DOHH2 (cell line): Measurements from ENCODE around the gene STPG3.
A peak's percentile ranks its signal among the peaks of the same experiment; 100 is the strongest.

Source experiments
- H3F3A ChIP-seq: fragments of 200-600 bp; sonication (generic), shearing (Covaris generic); 2 replicates; pipeline ENCODE4 v1.6.0; 2016; ENCODE audit warnings: antibody characterized with exemption, mild to moderate bottlenecking; ENCODE audit not compliant: control insufficient read depth, insufficient read depth
- H3K27ac ChIP-seq: fragments of 200-600 bp; sonication (generic); 2 replicates; pipeline ENCODE4 v1.5.1; 2014; ENCODE audit warnings: low read depth, mild to moderate bottlenecking, low read length, moderate library complexity
- H3K27me3 ChIP-seq: fragments of 200-600 bp; sonication (generic); 2 replicates; pipeline ENCODE4 v1.6.1; 2014; ENCODE audit warnings: mild to moderate bottlenecking, low read length, mixed read lengths; ENCODE audit not compliant: control insufficient read depth
- H3K36me3 ChIP-seq: fragments of 200-600 bp; sonication (generic); 2 replicates; pipeline ENCODE4 v1.6.1; 2014; ENCODE audit warnings: mild to moderate bottlenecking, low read length, moderate library complexity, mixed read lengths; ENCODE audit not compliant: control insufficient read depth
- H3K4me1 ChIP-seq: fragments of 200-600 bp; sonication (generic); 2 replicates; pipeline ENCODE4 v1.6.1; 2014; ENCODE audit warnings: mild to moderate bottlenecking, low read length, mixed read lengths; ENCODE audit not compliant: control insufficient read depth
- H3K4me2 ChIP-seq: fragments of 200-600 bp; sonication (generic); 2 replicates; pipeline ENCODE4 v1.6.0; 2014; ENCODE audit warnings: mild to moderate bottlenecking, low read length, moderate library complexity
- H3K4me3 ChIP-seq: fragments of 200-600 bp; sonication (generic); 2 replicates; pipeline ENCODE4 v1.5.1; 2014; ENCODE audit warnings: mild to moderate bottlenecking, low read length, mixed read lengths
- H3K79me2 ChIP-seq: fragments of 200-600 bp; sonication (generic); 2 replicates; pipeline ENCODE4 v1.6.1; 2014; ENCODE audit warnings: mild to moderate bottlenecking, low read length, mixed read lengths; ENCODE audit not compliant: control insufficient read depth
- H3K9me2 ChIP-seq: fragments of 200-600 bp; sonication (generic); replicated peaks from 2 replicates; pipeline ENCODE4 v1.6.1; 2014; ENCODE audit warnings: mild to moderate bottlenecking, low read length, mixed read lengths; ENCODE audit not compliant: control insufficient read depth
- H3K9me3 ChIP-seq: fragments of 200-600 bp; sonication (generic); 2 replicates; pipeline ENCODE4 v1.6.1; 2014; ENCODE audit warnings: antibody characterized with exemption, low read length, mixed read lengths; ENCODE audit not compliant: control insufficient read depth, insufficient read depth
- H4K20me1 ChIP-seq: fragments of 200-600 bp; sonication (generic); 2 replicates; pipeline ENCODE4 v1.6.0; 2014; ENCODE audit warnings: low read depth, mild to moderate bottlenecking, antibody characterized with exemption, low read length, moderate library complexity; ENCODE audit not compliant: control insufficient read depth, insufficient read depth
- EZH2phosphoT487 ChIP-seq: fragments of 200-600 bp; sonication (generic); IDR thresholded peaks from 2 replicates; pipeline ENCODE4 v1.6.1; 2017; ENCODE audit warnings: borderline replicate concordance, mild to moderate bottlenecking, antibody characterized with exemption, low read length, moderate library complexity, mixed read lengths
- TF ChIP-seq, protein P1 (sequence below): fragments of 200-600 bp; sonication (generic); IDR thresholded peaks from one replicate; pipeline ENCODE4 v1.5.1; 2014; ENCODE audit warnings: antibody characterized with exemption, mild to moderate bottlenecking, low read depth, low read length; ENCODE audit not compliant: poor library complexity, severe bottlenecking

STPG3 gene

DNA sequence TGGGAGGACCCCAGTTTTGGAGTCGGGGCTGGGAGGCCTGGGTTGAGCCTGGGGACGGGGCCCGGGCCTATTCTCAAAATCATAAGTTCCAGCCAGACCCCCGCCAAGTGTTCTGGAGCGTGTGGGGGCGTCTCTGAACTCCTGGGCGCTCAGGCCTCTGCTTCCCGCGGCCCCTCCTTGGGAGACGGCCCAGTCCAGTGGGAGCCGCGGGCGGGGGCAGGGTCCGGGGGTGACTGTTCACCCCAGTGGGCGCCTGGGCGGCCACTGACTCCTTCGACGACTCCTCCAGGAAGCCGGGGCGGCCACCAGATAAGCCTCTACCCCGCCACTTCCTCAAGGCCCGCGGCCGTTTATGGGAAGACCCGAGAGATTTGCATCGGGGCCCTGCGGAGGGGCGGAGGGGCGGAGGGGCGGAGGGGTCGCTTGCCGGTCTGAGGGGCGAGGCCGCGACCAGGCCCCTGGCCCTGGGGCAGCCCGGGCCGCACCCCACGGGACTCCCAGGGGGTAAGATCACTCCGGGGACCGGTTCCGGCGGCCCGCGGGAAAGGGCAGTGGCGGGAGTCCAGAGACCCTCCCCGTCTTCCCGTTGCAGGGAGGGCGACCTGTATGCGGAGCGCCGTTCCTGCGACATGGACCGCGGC, 27.1 kb downstream of the STPG3 start:
- peaks cover 24% of the 10 kb centered on the region for H3K36me3 ChIP-seq
- H3K79me2 ChIP-seq: peaks cover 18% of the 10 kb centered on the region
- peaks cover 18% of the 10 kb centered on the region for H3F3A ChIP-seq
- H3K9me2 ChIP-seq: no peaks in the 10 kb centered on the region
- H3K9me3 ChIP-seq: no peaks in the 10 kb centered on the region
- H3K4me1 ChIP-seq: peaks cover 92% of the 10 kb centered on the region
- H3K27ac ChIP-seq: peak overlapping the region; percentile 85
- no peaks in the 10 kb centered on the region for H3K27me3 ChIP-seq
- no peaks in the 10 kb centered on the region for H4K20me1 ChIP-seq
- H3K4me3 ChIP-seq: peak overlapping the region; percentile 85
- TF ChIP-seq, protein P1, sequence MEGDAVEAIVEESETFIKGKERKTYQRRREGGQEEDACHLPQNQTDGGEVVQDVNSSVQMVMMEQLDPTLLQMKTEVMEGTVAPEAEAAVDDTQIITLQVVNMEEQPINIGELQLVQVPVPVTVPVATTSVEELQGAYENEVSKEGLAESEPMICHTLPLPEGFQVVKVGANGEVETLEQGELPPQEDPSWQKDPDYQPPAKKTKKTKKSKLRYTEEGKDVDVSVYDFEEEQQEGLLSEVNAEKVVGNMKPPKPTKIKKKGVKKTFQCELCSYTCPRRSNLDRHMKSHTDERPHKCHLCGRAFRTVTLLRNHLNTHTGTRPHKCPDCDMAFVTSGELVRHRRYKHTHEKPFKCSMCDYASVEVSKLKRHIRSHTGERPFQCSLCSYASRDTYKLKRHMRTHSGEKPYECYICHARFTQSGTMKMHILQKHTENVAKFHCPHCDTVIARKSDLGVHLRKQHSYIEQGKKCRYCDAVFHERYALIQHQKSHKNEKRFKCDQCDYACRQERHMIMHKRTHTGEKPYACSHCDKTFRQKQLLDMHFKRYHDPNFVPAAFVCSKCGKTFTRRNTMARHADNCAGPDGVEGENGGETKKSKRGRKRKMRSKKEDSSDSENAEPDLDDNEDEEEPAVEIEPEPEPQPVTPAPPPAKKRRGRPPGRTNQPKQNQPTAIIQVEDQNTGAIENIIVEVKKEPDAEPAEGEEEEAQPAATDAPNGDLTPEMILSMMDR: no peak
- no peak for TF ChIP-seq EZH2phosphoT487
- H3K4me2 ChIP-seq: peak overlapping the region; percentile 85

DNA sequence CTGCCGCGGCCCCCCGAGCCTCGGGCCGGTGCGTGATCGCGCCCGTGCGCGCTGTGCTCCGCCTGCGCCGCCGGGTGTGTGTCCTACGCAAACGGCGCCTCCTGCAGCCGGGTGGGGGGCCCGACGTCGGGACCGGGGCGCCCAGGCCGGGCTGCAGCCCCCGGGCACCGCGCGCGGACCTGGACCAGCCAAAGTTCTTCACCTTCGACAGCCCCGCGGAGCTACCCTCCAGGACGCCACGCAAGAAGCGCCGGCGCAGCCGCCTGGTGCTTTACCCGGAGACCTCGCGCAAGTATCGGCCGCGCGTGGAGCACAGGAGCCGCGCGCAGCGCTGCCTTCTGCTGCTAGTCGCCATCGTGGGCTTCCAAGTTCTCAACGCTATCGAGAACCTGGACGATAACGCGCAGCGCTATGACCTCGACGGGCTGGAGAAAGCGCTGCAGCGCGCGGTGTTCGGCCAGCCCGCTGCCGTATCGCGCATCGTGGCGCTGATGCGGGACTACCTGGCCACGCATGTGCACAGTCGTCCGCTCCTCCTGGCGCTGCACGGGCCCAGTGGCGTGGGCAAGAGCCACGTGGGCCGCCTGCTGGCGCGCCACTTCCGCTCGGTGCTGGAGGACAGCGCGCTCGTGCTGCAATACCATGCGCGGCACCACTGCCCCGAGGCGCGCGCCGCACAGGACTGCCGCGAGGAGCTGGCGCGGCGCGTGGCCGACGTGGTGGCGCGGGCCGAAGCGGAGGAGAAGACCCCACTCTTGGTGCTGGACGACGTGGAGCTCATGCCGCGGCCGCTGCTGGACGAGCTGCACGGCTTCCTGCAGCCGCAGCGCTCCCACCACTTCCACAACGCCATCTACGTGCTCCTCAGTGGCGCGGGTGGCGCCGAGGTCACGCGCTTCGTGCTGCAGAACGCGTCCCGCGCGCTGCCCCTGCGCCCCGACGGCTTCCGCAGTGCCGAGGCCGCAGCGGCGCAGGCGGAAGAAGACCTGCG, 27.9 kb downstream of the STPG3 start:
- Histone ChIP-seq H3K36me3 (peaks cover 27% of the 10 kb centered on the region), H3K79me2 (peaks cover 14% of the 10 kb centered on the region), H3F3A (peaks cover 20% of the 10 kb centered on the region), H3K4me3 (peak overlapping the region; percentile 85), H4K20me1 (no peaks in the 10 kb centered on the region), H3K4me2 (peak overlapping the region; percentile 85; the same call in 1 of the 2 replicates), H3K9me3 (no peaks in the 10 kb centered on the region), H3K27ac (no peak overlapping the region), H3K9me2 (no peaks in the 10 kb centered on the region), H3K4me1 (peaks cover 92% of the 10 kb centered on the region), H3K27me3 (no peaks in the 10 kb centered on the region)
- no peak for TF ChIP-seq EZH2phosphoT487
- TF ChIP-seq, protein P1: no peak

DNA sequence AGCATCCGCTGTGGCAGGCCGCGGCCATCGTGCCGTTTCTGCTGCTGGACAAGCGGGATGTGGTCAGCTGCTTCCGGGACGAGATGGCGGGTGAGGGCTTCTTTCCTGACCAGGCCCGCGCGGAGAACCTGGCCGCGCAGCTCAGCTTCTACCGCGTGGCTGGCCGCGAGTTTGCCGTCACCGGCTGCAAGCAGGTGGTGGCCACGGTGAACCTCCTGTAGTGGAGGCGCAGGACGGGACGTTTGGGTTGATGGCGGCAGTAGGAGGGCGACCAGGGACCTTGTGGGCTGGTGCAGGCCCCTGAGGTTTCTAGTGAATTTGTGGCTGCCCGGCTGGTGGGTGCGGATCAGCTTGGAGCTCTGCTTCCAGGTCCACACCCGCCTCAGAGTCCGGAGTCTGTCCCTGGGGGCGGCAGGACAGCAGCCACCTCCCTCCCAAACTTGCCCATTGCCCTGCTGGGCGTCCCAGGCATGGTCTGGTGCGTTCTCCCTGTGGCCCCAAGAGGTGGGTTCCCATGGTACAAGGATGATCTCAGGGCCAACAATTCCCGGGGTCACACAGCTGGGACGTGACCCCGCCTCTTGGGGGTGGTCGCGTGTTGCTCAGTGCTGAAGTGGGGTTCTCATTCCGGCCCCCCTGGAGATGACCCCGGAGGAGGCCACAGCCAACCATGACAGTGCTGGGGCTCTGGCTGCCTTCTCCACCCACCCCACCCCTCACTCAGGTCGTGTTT, 28.8 kb downstream of the STPG3 start:
- no peaks in the 10 kb centered on the region for H3K9me2 ChIP-seq
- no peak overlapping the region for H3K27ac ChIP-seq
- H3K4me1 ChIP-seq: peaks cover 92% of the 10 kb centered on the region
- H3K4me3 ChIP-seq: no peak overlapping the region
- no peaks in the 10 kb centered on the region for H4K20me1 ChIP-seq
- H3K9me3 ChIP-seq: no peaks in the 10 kb centered on the region
- H3F3A ChIP-seq: peaks cover 20% of the 10 kb centered on the region
- H3K36me3 ChIP-seq: peaks cover 22% of the 10 kb centered on the region
- H3K4me2 ChIP-seq: no peak overlapping the region
- no peak for TF ChIP-seq EZH2phosphoT487
- TF ChIP-seq, protein P1: no peak
- peaks cover 14% of the 10 kb centered on the region for H3K79me2 ChIP-seq
- no peaks in the 10 kb centered on the region for H3K27me3 ChIP-seq
